Esophagus muscularis mucosa (tissue), 4 donors: ENCODE measurements around the gene RIC1. TPM values are rescaled to one million over a fixed set of nuclear protein-coding genes. Genes with fewer than 3 reads are reported as not detected.
"Not testable (repeated sequence)": the region's sequence is repeated elsewhere in the genome, so short reads cannot be mapped to it uniquely, and the experiment has no call there.

Experiments
- DNase-seq: peaks from one replicate; pipeline ENCODE4 v3.0.0-alpha.2; 2017; ENCODE audit errors: extremely low spot score
- H3K27ac ChIP-seq, 4 donors: fragments of 200-600 bp; sonication (generic); replicated peaks in 1 of 4; 1 replicate in 3 of 4; 2 replicates in 1 of 4; pipeline ENCODE4 v1.5.1; 2016 to 2019; ENCODE audit warnings: mild to moderate bottlenecking in 1 of 4
- H3K27me3 ChIP-seq, 4 donors: fragments of 200-600 bp; sonication (generic); one replicate each; pipeline versions ENCODE4 v1.5.1 to v1.6.0; 2016 to 2019
- H3K36me3 ChIP-seq, 4 donors: fragments of 200-600 bp; sonication (generic); one replicate each; pipeline ENCODE4 v1.5.1; 2016 to 2019
- H3K4me1 ChIP-seq, 4 donors: fragments of 200-600 bp; sonication (generic); one replicate each; pipeline ENCODE4 v1.5.1; 2016 to 2019
- H3K4me3 ChIP-seq, 4 donors: fragments of 200-600 bp; sonication (generic); 1 replicate in 2 of 4; 2 replicates in 2 of 4; pipeline ENCODE4 v1.5.1; 2016 to 2019; ENCODE audit warnings: mild to moderate bottlenecking in 4 of 4, moderate library complexity in 1 of 4
- H3K9me3 ChIP-seq, 4 donors: fragments of 200-600 bp; sonication (generic); 1 replicate in 3 of 4; 2 replicates in 1 of 4; pipeline ENCODE4 v1.5.1; 2016 to 2019
- CTCF ChIP-seq, 3 experiments: fragments of 200-600 bp in 2 of 3; fragments of 450-650 bp in 1 of 3; sonication (generic) in 2 of 3; IDR thresholded peaks; one replicate each; pipeline ENCODE4 v1.5.1; 2017 to 2019; ENCODE audit warnings: antibody characterized with exemption in 3 of 3, mild to moderate bottlenecking in 2 of 3, moderate library complexity in 1 of 3
- EP300 ChIP-seq: sonication (generic); formaldehyde crosslinking; IDR thresholded peaks from one replicate; pipeline ENCODE4 v1.6.1; 2017; ENCODE audit warnings: antibody characterized with exemption
- POLR2A ChIP-seq: fragments of 450-650 bp; IDR thresholded peaks from one replicate; pipeline ENCODE4 v1.6.1; 2017; ENCODE audit warnings: antibody characterized with exemption, moderate library complexity, mild to moderate bottlenecking, low read depth
- POLR2AphosphoS5 ChIP-seq, 2 donors: sonication (generic); formaldehyde crosslinking; IDR thresholded peaks; one replicate each; pipeline ENCODE4 v1.6.1; 2017; ENCODE audit warnings: antibody characterized with exemption in 2 of 2
- WGBS: methylation state at CpG from one replicate; pipeline ENCODE4 v1.1.5; 2018; 5-methylcytosine and 5-hydroxymethylcytosine counted together
- intact Hi-C: fragments of 100-400 bp; cut with DNase I; formaldehyde crosslinking; loops from one replicate; pipeline ENCODE4 v1.15.1; 2023
- total RNA-seq, 4 donors: library from RNA; depleted of rRNA; stranded (reverse); fragments of >200 nt; gene quantifications; one replicate each; pipeline versions ENCODE4 v1.1.0 to v1.2.1, GENCODE V29; 2016

Gene RIC1
- total RNA-seq, 4 donors from 2014 or later, result 51.6 to 64.9 (median 57.4) TPM

- peaks cover 0 to 24% (median 16%) of the 10 kb centered on the region in 4 donors for H3K9me3 ChIP-seq
- H3K27ac ChIP-seq, result no peak overlapping the region
- TF ChIP-seq POLR2A (no peak), EP300 (no peak), POLR2AphosphoS5 (IDR thresholded peaks at IDR 0.05) (no peak), CTCF (IDR thresholded peaks at IDR 0.05) (no peak)
- intact Hi-C loops, result no loop called here
- H3K27me3 ChIP-seq, result no peaks in the 10 kb centered on the region
- no peak overlapping the region for H3K4me3 ChIP-seq
- H3K4me1 ChIP-seq, result peaks cover 0 to under 1% (median 0%) of the 10 kb centered on the region in 4 donors
- peaks cover 39 to 85% (median 59%) of the 10 kb centered on the region in 4 donors for H3K36me3 ChIP-seq
- 100% methylated on average over 1 of the region's 1 CpG for WGBS
- DNase-seq, result no peak
These were observed 149.9 kb downstream of the RIC1 start for GRCh38 chr9:5778805-5779204.

- H3K4me3 ChIP-seq, H3K27me3 ChIP-seq, intact Hi-C loops, DNase-seq, H3K27ac ChIP-seq, H3K4me1 ChIP-seq: not testable (repeated sequence)
- Histone ChIP-seq H3K36me3 (peaks cover 29 to 75% (median 49%) of the 10 kb centered on the region in 4 donors), H3K9me3 (peaks cover 0 to 24% (median 16%) of the 10 kb centered on the region in 4 donors)
- 100% methylated on average over 1 of the region's 4 CpGs for WGBS
These were observed 150.9 kb downstream of the RIC1 start for GRCh38 chr9:5779705-5780218.

GRCh38 chr9:5783420-5783819 is 154.5 kb downstream of the RIC1 start:
- 89% methylated on average over 3 of the region's 3 CpGs for WGBS
- intact Hi-C loops, result not testable (repeated sequence)
- peaks cover 20 to 64% (median 39%) of the 10 kb centered on the region in 4 donors for H3K36me3 ChIP-seq

GRCh38 chr9:5783982-5784381 is 155.1 kb downstream of the RIC1 start:
- no peak for DNase-seq
- no peaks in the 10 kb centered on the region for H3K27me3 ChIP-seq
- H3K9me3 ChIP-seq, result peaks cover 0 to 19% (median 9%) of the 10 kb centered on the region in 4 donors
- WGBS, result 92% methylated on average over 1 of the region's 1 CpG
- intact Hi-C loops, result no loop called here
- H3K4me3 ChIP-seq, result no peak overlapping the region
- TF ChIP-seq CTCF (IDR thresholded peaks at IDR 0.05), result no peak
- TF ChIP-seq POLR2AphosphoS5 (IDR thresholded peaks at IDR 0.05), result no peak
- no peak for TF ChIP-seq EP300
- TF ChIP-seq POLR2A, result no peak
- peaks cover 0 to 6% (median 0%) of the 10 kb centered on the region in 4 donors for H3K4me1 ChIP-seq
- H3K36me3 ChIP-seq, result peaks cover 14 to 58% (median 33%) of the 10 kb centered on the region in 4 donors
- H3K27ac ChIP-seq, result no peak overlapping the region

More at GRCh38 chr9:5783420-5783819, 154.5 kb downstream of the RIC1 start:
- not testable (repeated sequence) for H3K4me3 ChIP-seq, H3K27ac ChIP-seq, DNase-seq, H3K4me1 ChIP-seq, H3K27me3 ChIP-seq
- peaks cover 0 to 24% (median 14%) of the 10 kb centered on the region in 4 donors for H3K9me3 ChIP-seq

GRCh38 chr9:5784526-5785315 is 155.8 kb downstream of the RIC1 start:
- WGBS, result 71% methylated on average over 4 of the region's 4 CpGs
- Histone ChIP-seq H3K27me3 (no peaks in the 10 kb centered on the region), H3K4me1 (peaks cover 0 to 6% (median 0%) of the 10 kb centered on the region in 4 donors), H3K9me3 (peaks cover 0 to 14% (median 7%) of the 10 kb centered on the region in 4 donors), H3K36me3 (peaks cover 7 to 53% (median 26%) of the 10 kb centered on the region in 4 donors), H3K4me3 (no peak overlapping the region), H3K27ac (no peak overlapping the region)
- TF ChIP-seq POLR2A, result no peak
- TF ChIP-seq EP300, result no peak
- TF ChIP-seq CTCF (IDR thresholded peaks at IDR 0.05), result no peak
- TF ChIP-seq POLR2AphosphoS5 (IDR thresholded peaks at IDR 0.05), result no peak
- intact Hi-C loops, result no loop called here
- no peak for DNase-seq
